ENCODE results near the gene ANKRD52. TPM values are rescaled to one million over a fixed set of nuclear protein-coding genes. Genes with fewer than 3 reads are reported as not detected.

ANKRD52 gene
- total RNA-seq, 1 donor from 2014 or later: 9.1 TPM

DNA sequence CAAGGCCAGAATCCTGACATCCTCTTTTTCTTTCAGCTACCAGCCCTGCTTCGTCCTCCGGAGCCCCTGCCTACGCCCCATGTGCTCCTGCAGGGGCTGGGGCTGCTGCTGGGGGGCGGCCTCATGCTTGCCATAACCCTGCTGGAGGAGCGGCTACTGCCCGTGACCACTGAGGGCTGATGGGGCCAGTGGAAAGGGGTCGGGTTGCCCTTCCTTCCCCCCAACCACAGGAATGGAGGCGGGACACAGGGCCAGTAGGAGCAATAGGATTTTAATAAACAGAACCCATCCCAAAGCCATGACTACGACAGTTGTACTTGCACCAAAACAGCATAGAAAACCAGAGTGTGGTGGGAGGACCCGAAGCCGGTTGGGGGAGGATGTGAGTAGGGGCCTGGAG lies 20.6 kb downstream of the ANKRD52 start:
- H3K27ac Mint-ChIP-seq: no peak overlapping the region
- no peaks in the 10 kb centered on the region for H3K9me3 Mint-ChIP-seq
- H3K4me2 ChIP-seq: no peak overlapping the region
- DNase-seq (ENCODE audit: low spot score): no peak
- H3K27ac ChIP-seq: no peak overlapping the region
- H3K9ac ChIP-seq: no peak overlapping the region
- TF ChIP-seq EZH2phosphoT487 (IDR thresholded peaks at IDR 0.05) (no peak), EZH2 (IDR thresholded peaks at IDR 0.05) (no peak)
- TF ChIP-seq, protein P1, sequence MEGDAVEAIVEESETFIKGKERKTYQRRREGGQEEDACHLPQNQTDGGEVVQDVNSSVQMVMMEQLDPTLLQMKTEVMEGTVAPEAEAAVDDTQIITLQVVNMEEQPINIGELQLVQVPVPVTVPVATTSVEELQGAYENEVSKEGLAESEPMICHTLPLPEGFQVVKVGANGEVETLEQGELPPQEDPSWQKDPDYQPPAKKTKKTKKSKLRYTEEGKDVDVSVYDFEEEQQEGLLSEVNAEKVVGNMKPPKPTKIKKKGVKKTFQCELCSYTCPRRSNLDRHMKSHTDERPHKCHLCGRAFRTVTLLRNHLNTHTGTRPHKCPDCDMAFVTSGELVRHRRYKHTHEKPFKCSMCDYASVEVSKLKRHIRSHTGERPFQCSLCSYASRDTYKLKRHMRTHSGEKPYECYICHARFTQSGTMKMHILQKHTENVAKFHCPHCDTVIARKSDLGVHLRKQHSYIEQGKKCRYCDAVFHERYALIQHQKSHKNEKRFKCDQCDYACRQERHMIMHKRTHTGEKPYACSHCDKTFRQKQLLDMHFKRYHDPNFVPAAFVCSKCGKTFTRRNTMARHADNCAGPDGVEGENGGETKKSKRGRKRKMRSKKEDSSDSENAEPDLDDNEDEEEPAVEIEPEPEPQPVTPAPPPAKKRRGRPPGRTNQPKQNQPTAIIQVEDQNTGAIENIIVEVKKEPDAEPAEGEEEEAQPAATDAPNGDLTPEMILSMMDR (IDR thresholded peaks at IDR 0.05): no peak
- H3K4me3 ChIP-seq: no peak overlapping the region
- peaks cover 8% of the 10 kb centered on the region for H4K20me1 ChIP-seq (ENCODE audit: low read depth)
- H3K4me1 ChIP-seq: no peaks in the 10 kb centered on the region
- H3K36me3 Mint-ChIP-seq: peaks cover 23% of the 10 kb centered on the region
- no peak overlapping the region for H2AFZ ChIP-seq (replicated peaks)
- H3K4me1 Mint-ChIP-seq: peaks cover 8% of the 10 kb centered on the region
- no peaks in the 10 kb centered on the region for H3K79me2 ChIP-seq (ENCODE audit: low read depth)
- H3K9me3 ChIP-seq (ENCODE audit: low read depth): no peaks in the 10 kb centered on the region
- H3K27me3 ChIP-seq: no peaks in the 10 kb centered on the region
- H3K4me3 Mint-ChIP-seq: no peak overlapping the region
- H3K36me3 ChIP-seq: peaks cover 3% of the 10 kb centered on the region
- H3F3A ChIP-seq (ENCODE audit: low read depth): no peaks in the 10 kb centered on the region
- peaks cover 9% of the 10 kb centered on the region for H3K27me3 Mint-ChIP-seq (ENCODE audit: insufficient read depth, low read depth)

DNA sequence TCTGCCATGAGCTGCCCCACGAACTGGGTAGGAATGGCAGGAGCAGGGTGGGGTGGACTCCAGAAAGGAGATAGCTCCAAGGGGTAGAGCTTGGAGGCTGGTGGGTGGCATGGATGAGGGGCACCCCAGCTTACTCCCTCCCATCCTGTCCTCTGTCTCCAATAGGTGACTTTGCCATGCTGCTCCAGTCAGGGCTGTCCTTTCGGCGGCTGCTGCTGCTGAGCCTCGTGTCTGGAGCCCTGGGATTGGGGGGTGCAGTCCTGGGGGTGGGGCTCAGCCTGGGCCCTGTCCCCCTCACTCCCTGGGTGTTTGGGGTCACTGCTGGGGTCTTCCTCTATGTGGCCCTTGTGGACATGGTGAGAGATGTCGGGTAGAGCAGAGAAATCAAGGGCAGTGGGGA lies 21.2 kb downstream of the ANKRD52 start:
- no peak overlapping the region for H3K4me3 ChIP-seq
- Mint-ChIP-seq H3K9me3 (no peaks in the 10 kb centered on the region), H3K27me3 (ENCODE audit: insufficient read depth, low read depth) (peaks cover 9% of the 10 kb centered on the region), H3K36me3 (peaks cover 21% of the 10 kb centered on the region), H3K4me3 (peak overlapping the region; percentile 36), H3K4me1 (peaks cover 6% of the 10 kb centered on the region), H3K27ac (no peak overlapping the region)
- no peak overlapping the region for H3K9ac ChIP-seq
- H3K79me2 ChIP-seq (ENCODE audit: low read depth): no peaks in the 10 kb centered on the region
- H3F3A ChIP-seq (ENCODE audit: low read depth): no peaks in the 10 kb centered on the region
- H3K36me3 ChIP-seq: peaks cover under 1% of the 10 kb centered on the region
- H3K9me3 ChIP-seq (ENCODE audit: low read depth): no peaks in the 10 kb centered on the region
- TF ChIP-seq EZH2phosphoT487 (IDR thresholded peaks at IDR 0.05) (no peak), EZH2 (IDR thresholded peaks at IDR 0.05) (no peak)
- TF ChIP-seq, protein P1 (IDR thresholded peaks at IDR 0.05): no peak
- H2AFZ ChIP-seq (replicated peaks): no peak overlapping the region
- no peak overlapping the region for H3K27ac ChIP-seq
- no peaks in the 10 kb centered on the region for H3K4me1 ChIP-seq
- H4K20me1 ChIP-seq (ENCODE audit: low read depth): peaks cover 8% of the 10 kb centered on the region
- no peaks in the 10 kb centered on the region for H3K27me3 ChIP-seq
- H3K4me2 ChIP-seq: no peak overlapping the region
- DNase-seq (ENCODE audit: low spot score): no peak

DNA sequence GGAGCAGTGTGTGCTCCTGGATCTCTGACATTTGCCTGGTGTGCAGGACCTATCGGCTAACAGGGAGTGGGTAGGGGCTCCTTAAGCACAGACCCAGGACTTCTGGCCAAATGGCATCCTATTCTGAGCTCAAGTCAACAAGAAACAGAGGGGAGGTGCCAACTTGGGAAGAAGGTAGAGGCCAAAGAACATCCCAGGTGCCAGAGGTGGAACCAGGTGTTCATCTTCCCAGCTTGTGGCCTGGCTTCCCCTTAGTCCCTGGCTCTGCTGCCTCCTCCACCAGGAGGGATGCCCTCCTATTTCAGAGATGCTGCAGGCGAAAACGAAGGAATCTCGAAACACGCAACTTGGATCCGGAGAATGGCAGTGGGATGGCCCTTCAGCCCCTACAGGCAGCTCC lies 22.1 kb downstream of the ANKRD52 start:
- Mint-ChIP-seq H3K4me3 (no peak overlapping the region), H3K36me3 (peaks cover 12% of the 10 kb centered on the region), H3K27ac (no peak overlapping the region), H3K9me3 (no peaks in the 10 kb centered on the region), H3K4me1 (no peaks in the 10 kb centered on the region), H3K27me3 (ENCODE audit: insufficient read depth, low read depth) (peaks cover 9% of the 10 kb centered on the region)
- H3F3A ChIP-seq (ENCODE audit: low read depth): no peaks in the 10 kb centered on the region
- no peaks in the 10 kb centered on the region for H3K36me3 ChIP-seq
- no peaks in the 10 kb centered on the region for H3K4me1 ChIP-seq
- H3K9ac ChIP-seq: no peak overlapping the region
- no peak overlapping the region for H2AFZ ChIP-seq (replicated peaks)
- no peak for TF ChIP-seq EZH2 (IDR thresholded peaks at IDR 0.05)
- TF ChIP-seq, protein P1 (IDR thresholded peaks at IDR 0.05): no peak
- TF ChIP-seq EZH2phosphoT487 (IDR thresholded peaks at IDR 0.05): no peak
- no peaks in the 10 kb centered on the region for H3K27me3 ChIP-seq
- DNase-seq (ENCODE audit: low spot score): no peak
- no peak overlapping the region for H3K4me2 ChIP-seq
- H3K4me3 ChIP-seq: no peak overlapping the region
- H4K20me1 ChIP-seq (ENCODE audit: low read depth): peaks cover 8% of the 10 kb centered on the region
- no peaks in the 10 kb centered on the region for H3K79me2 ChIP-seq (ENCODE audit: low read depth)
- no peak overlapping the region for H3K27ac ChIP-seq
- no peaks in the 10 kb centered on the region for H3K9me3 ChIP-seq (ENCODE audit: low read depth)

All from neural progenitor cell (in vitro differentiated cells).